Colonic mucosa (tissue), 4 donors: ENCODE measurements around the gene CCDC192. TPM values are rescaled to one million over a fixed set of nuclear protein-coding genes. Genes with fewer than 3 reads are reported as not detected.
A peak's percentile ranks its signal among the peaks of the same experiment; 100 is the strongest.

Experiments used
- DNase-seq: peaks from one replicate; pipeline ENCODE4 v3.0.0-alpha.2; 2020
- H3K27ac ChIP-seq: fragments of 200-600 bp; one replicate; pipeline ENCODE4 v1.8.0; 2021
- H3K27me3 ChIP-seq: fragments of 200-600 bp; one replicate; pipeline ENCODE4 v1.8.0; 2021
- H3K36me3 ChIP-seq: fragments of 200-600 bp; one replicate; pipeline ENCODE4 v1.8.0; 2021
- H3K4me1 ChIP-seq: fragments of 200-600 bp; one replicate; pipeline ENCODE4 v1.8.0; 2021; ENCODE audit warnings: mild to moderate bottlenecking
- H3K4me3 ChIP-seq: fragments of 200-600 bp; one replicate; pipeline ENCODE4 v1.8.0; 2021
- H3K9ac ChIP-seq, 2 donors: one replicate each; pipeline ENCODE4 v1.7.0; 2013; ENCODE audit warnings: control low read depth in 2 of 2, low read depth in 2 of 2, low read length in 2 of 2
- H3K9me3 ChIP-seq: fragments of 200-600 bp; one replicate; pipeline ENCODE4 v1.8.0; 2021
- intact Hi-C: fragments of 100-400 bp; cut with DNase I; formaldehyde crosslinking; loops from one replicate; pipeline ENCODE4 v1.14.1; 2022
- total RNA-seq, 2 donors: library from RNA; stranded (reverse); fragmentation: NEBNext Ultra II Directional in 1 of 2; extraction: Animal tissue kit (Norgen Biotek cat#: 25700) in 1 of 2; gene quantifications; one replicate each; pipeline ENCODE4 v1.2.1, GENCODE V29; 2021
- TF ChIP-seq, protein P1 (sequence below): fragments of 200-600 bp; IDR thresholded peaks from one replicate; pipeline ENCODE4 v1.8.0; 2022; ENCODE audit warnings: antibody characterized with exemption, mild to moderate bottlenecking
- donor health status: healthy.
- donor health status: DM: no; HTN: no; CAD: no.
- donor health status: DM: no; HTN: no; CAD: no.

The CCDC192 gene
- total RNA-seq, 2 donors from 2014 or later: not detected

GRCh38 chr5:127886081-127886480 is 182.9 kb downstream of the CCDC192 start:
- intact Hi-C loops: no loop called here
- peak overlapping the region; percentile 44 for H3K27ac ChIP-seq

GRCh38 chr5:127887282-127887681 is 184.1 kb downstream of the CCDC192 start:
- H3K4me1 ChIP-seq: peaks cover 5% of the 10 kb centered on the region
- no peak for DNase-seq
- H3K9me3 ChIP-seq: no peaks in the 10 kb centered on the region
- intact Hi-C loops: no loop called here
- H3K9ac ChIP-seq: no peak overlapping the region
- H3K36me3 ChIP-seq: no peaks in the 10 kb centered on the region
- TF ChIP-seq, protein P1, sequence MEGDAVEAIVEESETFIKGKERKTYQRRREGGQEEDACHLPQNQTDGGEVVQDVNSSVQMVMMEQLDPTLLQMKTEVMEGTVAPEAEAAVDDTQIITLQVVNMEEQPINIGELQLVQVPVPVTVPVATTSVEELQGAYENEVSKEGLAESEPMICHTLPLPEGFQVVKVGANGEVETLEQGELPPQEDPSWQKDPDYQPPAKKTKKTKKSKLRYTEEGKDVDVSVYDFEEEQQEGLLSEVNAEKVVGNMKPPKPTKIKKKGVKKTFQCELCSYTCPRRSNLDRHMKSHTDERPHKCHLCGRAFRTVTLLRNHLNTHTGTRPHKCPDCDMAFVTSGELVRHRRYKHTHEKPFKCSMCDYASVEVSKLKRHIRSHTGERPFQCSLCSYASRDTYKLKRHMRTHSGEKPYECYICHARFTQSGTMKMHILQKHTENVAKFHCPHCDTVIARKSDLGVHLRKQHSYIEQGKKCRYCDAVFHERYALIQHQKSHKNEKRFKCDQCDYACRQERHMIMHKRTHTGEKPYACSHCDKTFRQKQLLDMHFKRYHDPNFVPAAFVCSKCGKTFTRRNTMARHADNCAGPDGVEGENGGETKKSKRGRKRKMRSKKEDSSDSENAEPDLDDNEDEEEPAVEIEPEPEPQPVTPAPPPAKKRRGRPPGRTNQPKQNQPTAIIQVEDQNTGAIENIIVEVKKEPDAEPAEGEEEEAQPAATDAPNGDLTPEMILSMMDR: no peak
- no peak overlapping the region for H3K27ac ChIP-seq
- no peaks in the 10 kb centered on the region for H3K27me3 ChIP-seq
- H3K4me3 ChIP-seq: no peak overlapping the region

More at GRCh38 chr5:127886081-127886480, 182.9 kb downstream of the CCDC192 start:
- TF ChIP-seq, protein P1: no peak
- no peaks in the 10 kb centered on the region for H3K36me3 ChIP-seq
- H3K9ac ChIP-seq: peak overlapping the region in 1 of 2 donors; percentile 28
- H3K4me1 ChIP-seq: peaks cover 5% of the 10 kb centered on the region
- peak; percentile 44 for DNase-seq
- H3K4me3 ChIP-seq: no peak overlapping the region
- no peaks in the 10 kb centered on the region for H3K9me3 ChIP-seq
- no peaks in the 10 kb centered on the region for H3K27me3 ChIP-seq

DNA sequence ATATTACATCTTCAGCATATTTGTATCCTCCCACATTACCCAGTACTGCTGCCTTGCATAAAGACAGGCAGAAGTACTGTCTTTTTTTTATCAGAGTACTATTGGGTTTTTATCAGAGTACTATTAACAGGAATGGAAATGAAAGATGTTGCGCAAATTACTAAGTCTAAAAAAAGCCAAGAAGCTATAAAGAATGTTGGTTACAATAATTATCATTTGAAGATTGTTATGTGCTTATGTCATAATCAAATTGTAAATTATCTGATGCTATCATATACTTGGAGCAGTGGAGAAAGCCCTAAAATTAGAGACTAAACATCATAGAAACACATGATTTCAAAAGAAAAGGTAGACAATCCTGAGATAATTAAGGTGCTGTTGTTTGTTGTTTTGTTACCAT is 188.8 kb downstream of the CCDC192 start:
- DNase-seq: no peak
- no peak overlapping the region for H3K4me3 ChIP-seq
- no peak overlapping the region for H3K9ac ChIP-seq
- intact Hi-C loops: loop anchor here (10.0 kb wide), 1 partner anchor 783 kb away; no protein-coding TSS in a partner anchor
- H3K27ac ChIP-seq: no peak overlapping the region
- H3K27me3 ChIP-seq: no peaks in the 10 kb centered on the region
- H3K9me3 ChIP-seq: no peaks in the 10 kb centered on the region
- TF ChIP-seq, protein P1: no peak
- no peaks in the 10 kb centered on the region for H3K36me3 ChIP-seq
- no peaks in the 10 kb centered on the region for H3K4me1 ChIP-seq

GRCh38 chr5:127892467-127893207 is 189.4 kb downstream of the CCDC192 start:
- H3K4me3 ChIP-seq: no peak overlapping the region
- H3K27me3 ChIP-seq: no peaks in the 10 kb centered on the region
- H3K9me3 ChIP-seq: no peaks in the 10 kb centered on the region
- no peaks in the 10 kb centered on the region for H3K4me1 ChIP-seq
- H3K36me3 ChIP-seq: no peaks in the 10 kb centered on the region
- H3K27ac ChIP-seq: no peak overlapping the region
- H3K9ac ChIP-seq: no peak overlapping the region
- intact Hi-C loops: loop anchor here (10.0 kb wide), 1 partner anchor 782 kb away; no protein-coding TSS in a partner anchor
- TF ChIP-seq, protein P1: no peak
- DNase-seq: no peak

- no peaks in the 10 kb centered on the region for H3K27me3 ChIP-seq
- no peak overlapping the region for H3K4me3 ChIP-seq
- intact Hi-C loops: loop anchor here (10.0 kb wide), 1 partner anchor 782 kb away; no protein-coding TSS in a partner anchor
- DNase-seq: no peak
- H3K36me3 ChIP-seq: no peaks in the 10 kb centered on the region
- H3K9ac ChIP-seq: no peak overlapping the region
- H3K4me1 ChIP-seq: no peaks in the 10 kb centered on the region
- no peaks in the 10 kb centered on the region for H3K9me3 ChIP-seq
- H3K27ac ChIP-seq: no peak overlapping the region
- TF ChIP-seq, protein P1: no peak
Observed at GRCh38 chr5:127893232-127893631, 190.0 kb downstream of the CCDC192 start.
